Sigmoid colon (tissue), 7 donors: Measurements from ENCODE around the gene CACNA2D3. TPM values are rescaled to one million over a fixed set of nuclear protein-coding genes. Genes with fewer than 3 reads are reported as not detected.
A peak's percentile ranks its signal among the peaks of the same experiment; 100 is the strongest.

ENCODE experiments used
- DNase-seq: peaks from one replicate; pipeline ENCODE4 v3.0.0-alpha.2; 2019
- H3K27ac ChIP-seq, 4 donors: fragments of 200-600 bp; sonication (generic); one replicate each; pipeline ENCODE4 v1.5.1; 2016 to 2019; ENCODE audit warnings: mild to moderate bottlenecking in 1 of 4
- H3K27me3 ChIP-seq, 3 donors: fragments of 200-600 bp; sonication (generic); one replicate each; pipeline ENCODE4 v1.5.1; 2019; ENCODE audit warnings: mild to moderate bottlenecking in 1 of 3
- H3K36me3 ChIP-seq, 4 donors: fragments of 200-600 bp; sonication (generic); one replicate each; pipeline ENCODE4 v1.5.1; 2016 to 2019
- H3K4me1 ChIP-seq, 4 donors: fragments of 200-600 bp; sonication (generic); one replicate each; pipeline ENCODE4 v1.5.1; 2017 to 2019
- H3K4me3 ChIP-seq, 4 donors: fragments of 200-600 bp; sonication (generic); one replicate each; pipeline ENCODE4 v1.5.1; 2017 to 2019; ENCODE audit warnings: mild to moderate bottlenecking in 2 of 4, moderate library complexity in 1 of 4
- H3K9me3 ChIP-seq, 4 donors: fragments of 200-600 bp in 3 of 4; sonication (generic) in 3 of 4; one replicate each; pipeline versions ENCODE4 v1.5.1 to v1.6.1; 2013 to 2019
- EP300 ChIP-seq, 4 donors: sonication (generic); formaldehyde crosslinking; IDR thresholded peaks; one replicate each; pipeline ENCODE4 v1.6.1; 2017; ENCODE audit warnings: antibody characterized with exemption in 4 of 4
- POLR2A ChIP-seq, 2 donors: fragments of 450-650 bp; IDR thresholded peaks; one replicate each; pipeline ENCODE4 v1.6.1; 2016; ENCODE audit warnings: antibody characterized with exemption in 2 of 2, mild to moderate bottlenecking in 2 of 2, moderate library complexity in 2 of 2
- POLR2AphosphoS5 ChIP-seq, 4 donors: sonication (generic); formaldehyde crosslinking; IDR thresholded peaks; one replicate each; pipeline ENCODE4 v1.6.1; 2017; ENCODE audit warnings: antibody characterized with exemption in 4 of 4
- WGBS, 2 donors: extraction: QIAGEN DNeasy Blood & Tissue Kit; methylation state at CpG; one replicate each; pipeline ENCODE4 v1.1.7; 2013; 5-methylcytosine and 5-hydroxymethylcytosine counted together
- intact Hi-C: fragments of 100-400 bp; cut with DNase I; formaldehyde crosslinking; loops from one replicate; pipeline ENCODE4 v1.15.1; 2023
- polyA plus RNA-seq, 3 donors: library from polyadenylated mRNA; stranded (reverse); fragments of 200-250 nt; gene quantifications; one replicate each; pipeline ENCODE4 v1.2.3, GENCODE V29; 2013
- total RNA-seq, 4 donors: library from RNA; depleted of rRNA; stranded (reverse); fragments of >200 nt; gene quantifications; one replicate each; pipeline ENCODE4 v1.1.0, GENCODE V29; 2016
- TF ChIP-seq, protein P1 (sequence below), 4 experiments: fragments of 450-650 bp in 3 of 4; fragments of 200-600 bp in 1 of 4; IDR thresholded peaks; one replicate each; pipeline ENCODE4 v1.5.1; 2016 to 2019; ENCODE audit warnings: antibody characterized with exemption in 4 of 4, mild to moderate bottlenecking in 3 of 4, moderate library complexity in 2 of 4
- donor health status: healthy with polysubstance abuse.
- donor health status: Bipolar disorder and iron deficiency.
- donor health status: healthy.

Gene CACNA2D3
- total and polyA plus RNA-seq, 7 donors = 0.32 to 10.2 (median 4.8) TPM; not detected in 1

DNA sequence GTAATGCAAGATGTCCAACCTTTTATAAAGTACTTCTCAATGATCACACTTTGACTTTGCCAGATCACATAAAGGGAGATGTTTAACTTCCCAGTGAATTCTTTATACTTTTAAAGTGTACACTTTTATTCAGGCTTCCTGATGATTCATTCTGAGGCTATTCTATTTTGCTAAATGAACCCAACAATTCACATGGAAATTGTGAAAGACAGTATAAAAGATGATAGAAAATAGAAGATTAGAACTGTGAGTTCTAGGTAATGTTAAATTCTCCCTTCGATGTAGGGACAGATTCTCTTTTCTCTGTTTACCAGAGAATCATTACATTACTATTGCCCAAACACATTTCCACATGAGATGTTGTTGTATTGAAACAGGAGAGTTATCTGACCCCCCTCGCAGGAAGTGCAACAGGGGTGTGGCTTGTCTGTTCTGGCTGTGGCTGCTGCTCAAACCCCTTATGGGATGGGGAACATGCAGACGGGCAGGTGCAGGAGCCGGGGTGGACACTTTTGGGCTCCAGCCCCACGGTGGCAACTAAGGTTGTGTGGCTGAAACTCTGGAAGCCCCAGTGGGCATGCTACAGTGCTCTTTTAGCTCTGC lies 936.8 kb downstream of the CACNA2D3 start:
- intact Hi-C loops = no loop called here
- no peak overlapping the region for H3K4me3 ChIP-seq
- peak overlapping the region in 1 of 4 donors; percentile 66 for H3K27ac ChIP-seq
- no peaks in the 10 kb centered on the region for H3K4me1 ChIP-seq
- H3K27me3 ChIP-seq = no peaks in the 10 kb centered on the region
- no peaks in the 10 kb centered on the region for H3K36me3 ChIP-seq
- DNase-seq = no peak
- TF ChIP-seq, protein P1, sequence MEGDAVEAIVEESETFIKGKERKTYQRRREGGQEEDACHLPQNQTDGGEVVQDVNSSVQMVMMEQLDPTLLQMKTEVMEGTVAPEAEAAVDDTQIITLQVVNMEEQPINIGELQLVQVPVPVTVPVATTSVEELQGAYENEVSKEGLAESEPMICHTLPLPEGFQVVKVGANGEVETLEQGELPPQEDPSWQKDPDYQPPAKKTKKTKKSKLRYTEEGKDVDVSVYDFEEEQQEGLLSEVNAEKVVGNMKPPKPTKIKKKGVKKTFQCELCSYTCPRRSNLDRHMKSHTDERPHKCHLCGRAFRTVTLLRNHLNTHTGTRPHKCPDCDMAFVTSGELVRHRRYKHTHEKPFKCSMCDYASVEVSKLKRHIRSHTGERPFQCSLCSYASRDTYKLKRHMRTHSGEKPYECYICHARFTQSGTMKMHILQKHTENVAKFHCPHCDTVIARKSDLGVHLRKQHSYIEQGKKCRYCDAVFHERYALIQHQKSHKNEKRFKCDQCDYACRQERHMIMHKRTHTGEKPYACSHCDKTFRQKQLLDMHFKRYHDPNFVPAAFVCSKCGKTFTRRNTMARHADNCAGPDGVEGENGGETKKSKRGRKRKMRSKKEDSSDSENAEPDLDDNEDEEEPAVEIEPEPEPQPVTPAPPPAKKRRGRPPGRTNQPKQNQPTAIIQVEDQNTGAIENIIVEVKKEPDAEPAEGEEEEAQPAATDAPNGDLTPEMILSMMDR (IDR thresholded peaks at IDR 0.05) = no peak
- TF ChIP-seq EP300 (IDR thresholded peaks at IDR 0.05) = no peak
- 68 to 76% methylated on average over 5 of the region's 5 CpGs for WGBS, 2 donors
- H3K9me3 ChIP-seq = peaks cover 0 to 2% (median 0%) of the 10 kb centered on the region in 4 donors

DNA sequence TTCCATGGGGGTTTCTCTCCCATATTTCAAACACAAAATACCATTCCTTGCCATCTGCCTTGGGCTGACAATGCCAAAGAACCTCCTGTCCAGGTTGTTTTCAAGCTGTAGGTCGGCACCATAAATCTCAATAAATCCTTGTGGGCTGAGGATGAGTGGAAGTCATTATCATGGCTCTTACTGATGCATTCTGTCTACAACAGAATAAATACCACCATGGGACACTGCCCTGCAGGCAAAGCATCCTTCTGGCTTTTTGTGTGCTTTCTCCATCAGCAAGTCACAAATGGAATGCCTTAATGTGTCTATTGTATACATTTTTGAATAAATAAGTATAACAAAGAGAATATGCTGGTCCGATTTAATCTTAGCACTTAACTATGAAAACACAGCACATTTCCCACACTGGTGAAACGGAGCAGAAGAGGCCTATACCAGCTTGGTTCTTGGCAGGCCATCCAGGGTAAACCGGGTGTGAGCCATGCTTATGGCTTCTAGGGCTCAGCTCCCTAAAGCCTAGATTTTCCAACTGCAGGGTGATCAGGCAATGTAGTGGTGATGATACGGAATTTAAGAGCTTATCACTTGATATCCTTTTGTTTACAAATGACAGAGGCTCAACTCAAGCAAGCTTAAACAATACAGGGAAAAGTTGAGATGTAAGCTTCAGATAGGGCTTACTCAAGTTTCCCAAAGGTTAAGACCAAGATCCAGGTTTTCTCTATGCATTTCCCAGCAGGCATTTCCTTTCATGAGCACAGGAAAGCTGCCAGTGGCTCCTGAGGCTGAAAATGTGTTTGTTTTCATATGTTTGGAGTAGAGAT lies 938.8 kb downstream of the CACNA2D3 start:
- no peak for TF ChIP-seq EP300 (IDR thresholded peaks at IDR 0.05)
- TF ChIP-seq POLR2A (IDR thresholded peaks at IDR 0.05) = no peak
- TF ChIP-seq, protein P1 (IDR thresholded peaks at IDR 0.05) = no peak
- no peak for TF ChIP-seq POLR2AphosphoS5 (IDR thresholded peaks at IDR 0.05)
- H3K9me3 ChIP-seq = no peaks in the 10 kb centered on the region
- H3K36me3 ChIP-seq = no peaks in the 10 kb centered on the region
- no peak for DNase-seq
- H3K27me3 ChIP-seq = no peaks in the 10 kb centered on the region
- peaks cover 0 to 10% (median 4%) of the 10 kb centered on the region in 4 donors for H3K4me1 ChIP-seq
- 70 to 80% methylated on average over 5 of the region's 5 CpGs for WGBS, 2 donors
- H3K4me3 ChIP-seq = no peak overlapping the region
- no peak overlapping the region for H3K27ac ChIP-seq
- intact Hi-C loops = no loop called here

DNA sequence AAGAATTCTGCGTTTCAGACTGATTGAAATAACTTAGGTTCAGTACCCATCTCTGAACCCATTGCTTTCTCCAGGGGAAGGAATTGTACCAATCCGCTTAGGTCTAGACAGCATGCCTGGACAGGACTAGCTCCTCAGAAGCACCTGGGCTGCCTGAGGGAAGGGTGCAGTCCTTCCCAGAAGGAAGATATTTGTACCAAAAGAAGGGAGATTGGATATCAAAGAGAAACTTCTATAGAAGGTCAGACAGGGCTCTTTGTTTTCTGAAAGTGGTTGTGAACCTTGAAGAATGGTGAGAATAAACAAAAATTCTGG lies 939.3 kb downstream of the CACNA2D3 start:
- DNase-seq = no peak
- Histone ChIP-seq H3K4me1 (peaks cover 0 to 15% (median 9%) of the 10 kb centered on the region in 4 donors), H3K27me3 (no peaks in the 10 kb centered on the region), H3K27ac (no peak overlapping the region), H3K9me3 (no peaks in the 10 kb centered on the region), H3K36me3 (no peaks in the 10 kb centered on the region), H3K4me3 (no peak overlapping the region)
- WGBS, 2 donors = 65 to 73% methylated on average over 2 of the region's 2 CpGs
- intact Hi-C loops = no loop called here
- TF ChIP-seq, protein P1 (IDR thresholded peaks at IDR 0.05) = no peak
- TF ChIP-seq POLR2A (IDR thresholded peaks at IDR 0.05) (no peak), POLR2AphosphoS5 (IDR thresholded peaks at IDR 0.05) (no peak), EP300 (IDR thresholded peaks at IDR 0.05) (no peak)

DNA sequence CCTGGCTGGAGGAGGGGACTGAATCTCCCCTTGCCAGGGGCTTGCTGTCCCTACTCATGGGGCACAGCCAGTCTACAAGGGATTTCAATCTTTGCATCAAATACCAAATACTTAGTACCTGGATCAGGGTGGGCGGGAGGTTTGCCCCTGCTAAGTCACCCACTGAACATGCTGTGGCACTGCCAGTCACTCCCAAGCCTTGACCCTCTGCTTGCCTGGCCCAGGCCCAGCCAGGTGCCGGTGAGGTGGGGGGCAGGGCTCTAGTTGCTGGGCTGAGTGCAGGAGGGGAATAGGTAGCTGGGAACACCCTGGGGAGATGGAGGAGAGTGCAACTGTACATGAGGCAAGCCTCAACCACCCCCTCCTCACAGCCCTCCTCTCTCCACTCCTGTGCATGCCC lies 941.8 kb downstream of the CACNA2D3 start:
- H3K27ac ChIP-seq = no peak overlapping the region
- 94 to 95% methylated on average over 2 of the region's 2 CpGs for WGBS, 2 donors
- TF ChIP-seq EP300 (IDR thresholded peaks at IDR 0.05) (no peak), POLR2AphosphoS5 (IDR thresholded peaks at IDR 0.05) (no peak), POLR2A (IDR thresholded peaks at IDR 0.05) (no peak)
- TF ChIP-seq, protein P1 (IDR thresholded peaks at IDR 0.05) = no peak
- DNase-seq = no peak
- no peaks in the 10 kb centered on the region for H3K27me3 ChIP-seq
- no peaks in the 10 kb centered on the region for H3K9me3 ChIP-seq
- H3K4me3 ChIP-seq = no peak overlapping the region
- peaks cover 0 to 19% (median 15%) of the 10 kb centered on the region in 4 donors for H3K4me1 ChIP-seq
- no peaks in the 10 kb centered on the region for H3K36me3 ChIP-seq
- intact Hi-C loops = no loop called here
